Measurements from ENCODE around the gene PLCB4.

Gene PLCB4

DNA sequence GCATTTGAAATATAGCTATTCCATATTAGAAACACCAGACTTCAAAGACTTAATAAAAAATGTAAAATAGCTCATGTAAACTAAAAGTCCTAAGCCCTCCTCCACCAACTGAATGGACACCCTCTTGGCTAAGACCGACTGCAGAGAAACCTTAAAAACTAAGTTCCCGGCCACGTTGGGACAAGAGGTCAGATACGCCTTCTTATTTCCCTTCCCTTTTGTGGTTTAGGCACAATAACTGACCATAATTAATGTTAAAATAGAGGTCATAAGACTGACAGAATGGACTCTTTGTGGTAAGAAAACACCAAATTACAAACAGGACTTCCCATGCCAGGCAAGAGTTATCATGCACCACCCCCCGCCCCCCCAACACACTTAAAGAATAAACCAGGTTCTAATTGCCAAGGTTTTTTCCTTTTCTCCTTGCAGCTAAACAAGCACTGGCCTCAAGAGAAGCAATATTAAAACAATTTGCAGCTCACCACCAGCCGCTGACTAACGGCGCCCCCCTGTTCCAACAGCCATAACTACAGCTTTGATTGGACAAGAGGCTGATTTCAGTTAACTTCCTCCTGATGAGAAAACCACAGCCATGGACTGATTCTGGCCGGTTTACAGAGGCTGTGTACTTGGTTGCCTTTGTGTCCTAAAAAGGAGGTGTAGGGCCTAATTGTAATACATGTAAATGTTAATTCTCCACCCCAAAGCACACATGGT is 434.8 kb downstream of the PLCB4 start:
- in situ Hi-C loops (cut with MboI; ENCODE audit: low sequenced_read_pairs): no loop called here
- H3K27me3 ChIP-seq (ENCODE audit: low read depth): peaks cover 5% of the 10 kb centered on the region; the same call in 1 of the 2 replicates
- H3K4me3 ChIP-seq: no peak overlapping the region
- H3K36me3 ChIP-seq (replicated peaks): no peaks in the 10 kb centered on the region
- no peak for DNase-seq (ENCODE audit: low spot score in 2 of 2)
- no peaks in the 10 kb centered on the region for H3K4me1 ChIP-seq
- no peaks in the 10 kb centered on the region for H3K9me3 ChIP-seq

DNA sequence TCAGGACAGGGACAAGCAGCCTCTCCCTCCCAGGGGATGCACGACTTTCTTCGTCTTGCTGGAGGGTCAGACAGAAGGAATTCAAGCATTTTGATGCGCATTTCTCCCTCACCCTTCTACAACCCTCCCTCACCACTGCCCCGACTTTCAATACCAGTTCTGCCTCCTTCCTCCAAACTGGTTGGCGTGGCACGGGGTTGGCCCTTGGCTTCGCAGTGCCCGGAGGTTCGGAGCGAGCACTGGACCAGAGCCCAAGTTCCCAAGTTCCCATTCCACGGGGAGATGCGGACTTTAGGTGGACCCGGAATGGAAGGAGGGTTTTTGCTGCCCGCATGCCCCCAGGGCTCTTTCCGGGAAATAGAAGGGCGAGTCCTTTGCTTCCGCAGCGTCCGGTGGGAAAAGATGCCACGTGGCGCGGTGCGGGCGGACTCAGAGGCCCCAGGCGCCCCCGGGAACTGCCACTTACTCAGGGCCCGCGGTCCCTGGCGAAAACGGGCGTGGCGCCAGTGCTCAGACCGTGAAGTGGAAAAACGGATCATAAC is 437.5 kb downstream of the PLCB4 start:
- H3K9me3 ChIP-seq: no peaks in the 10 kb centered on the region
- in situ Hi-C loops (cut with MboI; ENCODE audit: low sequenced_read_pairs): no loop called here
- H3K36me3 ChIP-seq (replicated peaks): no peaks in the 10 kb centered on the region
- H3K4me3 ChIP-seq: no peak overlapping the region
- H3K27me3 ChIP-seq (ENCODE audit: low read depth): peaks cover 24% of the 10 kb centered on the region
- no peak for DNase-seq (ENCODE audit: low spot score in 2 of 2)
- H3K4me1 ChIP-seq: no peaks in the 10 kb centered on the region

DNA sequence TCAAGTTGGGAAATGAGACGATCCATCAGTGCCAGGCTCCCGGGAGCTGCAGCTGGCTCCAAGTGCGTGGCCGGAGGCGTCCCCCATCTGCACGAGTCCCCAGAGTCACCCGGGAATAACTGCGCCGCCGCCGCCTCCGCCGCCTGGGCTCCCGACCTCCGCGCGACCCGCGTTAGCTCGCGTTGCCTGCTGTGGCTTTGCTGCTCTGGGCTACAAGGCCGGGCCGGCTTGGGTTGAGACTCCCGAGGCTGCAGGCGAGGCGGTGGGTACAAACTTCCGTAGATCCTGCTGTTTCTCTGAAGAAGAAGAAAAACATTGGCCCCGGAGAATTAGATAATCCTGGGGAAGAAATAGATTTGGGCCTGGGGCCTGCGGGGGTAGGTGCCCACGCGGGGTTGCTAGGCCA is 438.1 kb downstream of the PLCB4 start:
- DNase-seq (ENCODE audit: low spot score in 2 of 2): no peak
- H3K9me3 ChIP-seq: no peaks in the 10 kb centered on the region
- peaks cover 30% of the 10 kb centered on the region for H3K27me3 ChIP-seq (ENCODE audit: low read depth)
- H3K4me3 ChIP-seq: no peak overlapping the region
- H3K36me3 ChIP-seq (replicated peaks): no peaks in the 10 kb centered on the region
- no peaks in the 10 kb centered on the region for H3K4me1 ChIP-seq
- in situ Hi-C loops (cut with MboI; ENCODE audit: low sequenced_read_pairs): no loop called here

GRCh38 chr20:9507544-9508239 is 438.8 kb downstream of the PLCB4 start:
- H3K9me3 ChIP-seq: no peaks in the 10 kb centered on the region
- H3K36me3 ChIP-seq (replicated peaks): no peaks in the 10 kb centered on the region
- peaks cover 33% of the 10 kb centered on the region for H3K27me3 ChIP-seq (ENCODE audit: low read depth)
- H3K4me3 ChIP-seq: no peak overlapping the region
- in situ Hi-C loops (cut with MboI; ENCODE audit: low sequenced_read_pairs): no loop called here
- DNase-seq (ENCODE audit: low spot score in 2 of 2): no peak
- no peaks in the 10 kb centered on the region for H3K4me1 ChIP-seq

DNA sequence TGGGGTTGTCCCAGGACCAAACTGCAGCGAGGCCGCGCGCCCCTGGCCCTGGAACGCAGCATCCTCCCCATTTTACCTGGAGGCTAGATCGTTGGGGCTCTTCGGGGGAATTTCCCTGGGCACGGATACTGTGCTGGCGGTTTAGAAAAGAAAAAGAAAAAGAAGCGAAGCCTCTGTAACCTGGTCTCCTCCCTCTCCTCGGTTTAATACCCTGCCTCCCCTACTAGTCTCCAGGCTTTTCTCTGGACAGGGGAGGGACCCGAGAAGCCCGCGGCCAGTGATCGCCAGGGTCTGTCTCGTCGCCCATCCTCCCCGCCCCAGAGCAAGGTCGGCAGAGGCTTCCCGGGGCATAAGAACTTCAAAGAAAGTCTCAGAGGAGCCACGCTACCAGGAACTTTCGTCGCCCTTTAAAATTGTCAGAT is 439.4 kb downstream of the PLCB4 start:
- in situ Hi-C loops (cut with MboI; ENCODE audit: low sequenced_read_pairs): no loop called here
- H3K27me3 ChIP-seq (ENCODE audit: low read depth): peaks cover 37% of the 10 kb centered on the region
- DNase-seq (ENCODE audit: low spot score in 2 of 2): no peak
- no peaks in the 10 kb centered on the region for H3K4me1 ChIP-seq
- H3K36me3 ChIP-seq (replicated peaks): no peaks in the 10 kb centered on the region
- no peaks in the 10 kb centered on the region for H3K9me3 ChIP-seq
- H3K4me3 ChIP-seq: no peak overlapping the region

GRCh38 chr20:9508696-9509178 is 439.9 kb downstream of the PLCB4 start:
- Histone ChIP-seq H3K4me3 (no peak overlapping the region), H3K36me3 (replicated peaks) (no peaks in the 10 kb centered on the region), H3K4me1 (no peaks in the 10 kb centered on the region), H3K27me3 (ENCODE audit: low read depth) (peaks cover 41% of the 10 kb centered on the region), H3K9me3 (no peaks in the 10 kb centered on the region)
- in situ Hi-C loops (cut with MboI; ENCODE audit: low sequenced_read_pairs): no loop called here
- no peak for DNase-seq (ENCODE audit: low spot score in 2 of 2)

DNA sequence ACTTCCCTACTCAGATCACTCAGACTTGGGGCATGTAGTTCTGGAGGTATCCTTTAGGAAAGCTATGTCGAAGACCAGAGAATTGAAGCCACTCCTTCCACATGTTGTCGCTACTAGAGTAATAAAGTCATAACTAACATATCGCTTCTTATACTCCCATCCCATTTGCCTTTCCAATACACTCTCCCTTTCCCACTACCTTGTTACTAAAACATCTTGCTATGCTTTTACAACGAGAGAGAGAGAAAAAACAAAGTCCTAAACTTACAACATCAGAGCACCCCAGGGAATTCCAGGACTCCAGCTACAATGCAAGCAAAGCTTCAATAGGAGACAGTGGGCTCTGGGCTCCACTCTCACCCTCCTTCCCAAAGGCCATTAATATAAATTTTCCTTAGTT is 440.4 kb downstream of the PLCB4 start:
- no peak for DNase-seq (ENCODE audit: low spot score in 2 of 2)
- H3K9me3 ChIP-seq: no peaks in the 10 kb centered on the region
- H3K4me3 ChIP-seq: no peak overlapping the region
- in situ Hi-C loops (cut with MboI; ENCODE audit: low sequenced_read_pairs): no loop called here
- H3K4me1 ChIP-seq: no peaks in the 10 kb centered on the region
- peaks cover 47% of the 10 kb centered on the region for H3K27me3 ChIP-seq (ENCODE audit: low read depth)
- H3K36me3 ChIP-seq (replicated peaks): no peaks in the 10 kb centered on the region

DNA sequence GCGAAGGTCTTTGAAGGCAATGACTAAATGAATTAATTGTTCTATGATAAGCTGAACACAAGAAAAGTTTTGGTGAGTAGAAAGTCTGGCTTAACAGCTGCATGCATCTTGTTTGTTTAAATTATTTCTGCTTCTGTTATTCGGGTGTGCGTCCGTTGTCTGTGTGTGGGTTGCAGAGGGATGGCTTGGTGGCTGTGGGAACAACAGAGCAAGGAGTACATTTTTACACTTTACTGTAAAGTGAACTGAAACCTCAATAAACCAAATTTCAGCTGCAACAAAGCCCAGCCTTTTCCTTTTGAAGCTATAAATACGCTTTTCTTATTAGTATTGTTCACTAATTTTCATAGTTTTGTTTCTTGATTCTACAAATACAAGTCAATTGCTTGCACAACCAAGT is 442.0 kb downstream of the PLCB4 start:
- no peak for DNase-seq (ENCODE audit: low spot score in 2 of 2)
- Histone ChIP-seq H3K9me3 (no peaks in the 10 kb centered on the region), H3K36me3 (replicated peaks) (no peaks in the 10 kb centered on the region), H3K27me3 (ENCODE audit: low read depth) (peaks cover 63% of the 10 kb centered on the region), H3K4me1 (no peaks in the 10 kb centered on the region), H3K4me3 (no peak overlapping the region)
- in situ Hi-C loops (cut with MboI; ENCODE audit: low sequenced_read_pairs): no loop called here

- Histone ChIP-seq H3K4me3 (no peak overlapping the region), H3K36me3 (replicated peaks) (no peaks in the 10 kb centered on the region), H3K9me3 (no peaks in the 10 kb centered on the region), H3K27me3 (ENCODE audit: low read depth) (peaks cover 76% of the 10 kb centered on the region), H3K4me1 (no peaks in the 10 kb centered on the region)
- in situ Hi-C loops (cut with MboI; ENCODE audit: low sequenced_read_pairs): no loop called here
- DNase-seq (ENCODE audit: low spot score in 2 of 2): no peak
These were observed 445.2 kb downstream of the PLCB4 start for GRCh38 chr20:9514072-9514460.

DNA sequence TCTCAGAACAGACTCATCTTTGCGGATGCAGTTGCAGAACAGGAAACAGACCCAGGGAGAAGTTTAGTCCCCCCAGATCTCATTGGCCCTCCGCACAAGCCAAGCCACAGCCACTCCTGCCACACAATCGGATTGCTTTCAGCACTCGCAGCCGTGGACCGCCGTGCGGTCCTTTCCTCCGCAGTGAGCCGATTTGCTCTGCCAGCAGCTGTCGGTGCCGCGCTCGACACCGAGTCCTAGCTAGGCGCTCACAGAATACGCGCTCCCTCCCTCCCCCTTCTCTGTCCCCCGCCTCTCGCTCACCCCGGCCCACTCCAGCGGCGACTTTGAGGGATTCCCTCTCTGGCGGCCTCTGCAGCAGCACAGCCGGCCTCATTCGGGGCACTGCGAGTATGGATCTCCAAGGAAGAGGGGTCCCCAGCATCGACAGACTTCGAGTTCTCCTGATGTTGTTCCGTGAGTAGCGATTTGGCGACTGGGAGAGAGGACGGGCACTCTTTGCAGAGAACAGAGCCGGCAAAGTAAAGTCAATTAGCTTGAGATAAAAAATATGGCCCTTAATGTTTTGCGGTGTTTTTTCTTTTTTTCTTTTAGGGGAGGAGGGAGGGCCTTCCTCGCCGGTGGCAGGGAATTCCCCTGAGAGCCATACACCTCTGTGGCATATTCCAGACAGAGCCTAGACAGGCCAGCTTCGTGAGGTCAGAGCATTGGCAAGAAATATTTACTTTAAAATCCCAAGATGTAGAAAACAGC is 445.8 kb downstream of the PLCB4 start, which contains the start of gene LAMP5:
Gene LAMP5, plus strand, starts transcription at position 130 of the 753 bp plus-strand sequence. Its CDS starts 263 bp downstream, at position 393.
- H3K9me3 ChIP-seq: no peaks in the 10 kb centered on the region
- H3K4me3 ChIP-seq: no peak within 1 kb of the TSS
- H3K4me1 ChIP-seq: no peaks in the 10 kb centered on the region
- H3K36me3 ChIP-seq (replicated peaks): no peaks in the 10 kb centered on the region
- in situ Hi-C loops (cut with MboI; ENCODE audit: low sequenced_read_pairs): no loop called here
- H3K27me3 ChIP-seq (ENCODE audit: low read depth): peaks cover 72% of the 10 kb centered on the region
- DNase-seq (ENCODE audit: low spot score in 2 of 2): peak in 1 of 2 experiments; percentile 36

DNA sequence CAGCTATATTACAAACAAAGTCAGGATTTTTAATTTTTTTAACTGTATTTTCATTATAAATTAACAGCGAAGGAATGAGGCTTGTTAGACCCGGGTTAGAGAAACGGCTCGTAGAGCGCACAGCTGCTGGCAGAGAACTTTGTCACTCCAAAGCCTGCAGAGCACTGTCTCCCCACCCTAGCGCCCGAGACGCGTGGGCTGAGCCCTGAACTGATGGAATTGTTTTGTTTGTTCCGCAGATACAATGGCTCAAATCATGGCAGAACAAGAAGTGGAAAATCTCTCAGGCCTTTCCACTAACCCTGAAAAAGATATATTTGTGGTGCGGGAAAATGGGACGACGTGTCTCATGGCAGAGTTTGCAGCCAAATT is 446.3 kb downstream of the PLCB4 start:
- in situ Hi-C loops (cut with MboI; ENCODE audit: low sequenced_read_pairs): no loop called here

GRCh38 chr20:9515741-9516233 is 446.9 kb downstream of the PLCB4 start:
- H3K4me1 ChIP-seq: no peaks in the 10 kb centered on the region
- in situ Hi-C loops (cut with MboI; ENCODE audit: low sequenced_read_pairs): no loop called here
- H3K9me3 ChIP-seq: no peaks in the 10 kb centered on the region
- H3K36me3 ChIP-seq (replicated peaks): no peaks in the 10 kb centered on the region
- H3K4me3 ChIP-seq: no peak overlapping the region
- peaks cover 65% of the 10 kb centered on the region for H3K27me3 ChIP-seq (ENCODE audit: low read depth)
- no peak for DNase-seq (ENCODE audit: low spot score in 2 of 2)

More for the DNA sequence above, 446.3 kb downstream of the PLCB4 start:
- Histone ChIP-seq H3K4me1 (no peaks in the 10 kb centered on the region), H3K36me3 (replicated peaks) (no peaks in the 10 kb centered on the region), H3K9me3 (no peaks in the 10 kb centered on the region), H3K27me3 (ENCODE audit: low read depth) (peaks cover 70% of the 10 kb centered on the region), H3K4me3 (no peak overlapping the region)
- no peak for DNase-seq (ENCODE audit: low spot score in 2 of 2)

DNA sequence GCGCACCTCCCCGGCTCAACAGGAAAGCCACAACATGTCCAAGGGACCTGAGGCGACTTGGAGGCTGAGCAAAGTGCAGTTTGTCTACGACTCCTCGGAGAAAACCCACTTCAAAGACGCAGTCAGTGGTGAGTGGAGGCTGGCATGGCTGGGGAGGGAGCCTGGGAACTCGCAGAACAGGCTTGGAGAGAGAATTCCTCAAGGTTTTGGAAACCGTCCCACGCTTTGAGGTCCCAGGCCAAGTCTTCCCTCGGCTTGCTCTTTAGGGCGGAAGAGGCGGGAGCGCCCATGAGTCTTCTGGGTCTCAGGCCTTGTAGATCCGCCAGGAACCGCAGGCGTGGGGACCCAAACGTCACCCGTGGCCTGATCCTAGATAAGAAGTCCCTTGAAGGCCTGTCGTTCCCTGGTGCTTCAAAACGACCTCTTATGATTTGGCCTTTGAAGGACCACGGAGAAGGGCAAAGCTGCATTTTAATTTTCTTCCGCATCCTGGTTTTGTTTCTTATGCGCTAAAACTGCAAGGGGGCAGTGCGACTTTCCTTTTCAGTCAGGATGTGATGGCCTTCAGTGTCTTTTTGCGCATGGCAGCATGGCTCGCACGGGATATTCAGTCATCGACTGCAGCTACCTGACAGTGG is 447.5 kb downstream of the PLCB4 start:
- H3K27me3 ChIP-seq (ENCODE audit: low read depth): peaks cover 61% of the 10 kb centered on the region
- DNase-seq (ENCODE audit: low spot score in 2 of 2): no peak
- no peaks in the 10 kb centered on the region for H3K36me3 ChIP-seq (replicated peaks)
- H3K4me3 ChIP-seq: no peak overlapping the region
- H3K9me3 ChIP-seq: no peaks in the 10 kb centered on the region
- in situ Hi-C loops (cut with MboI; ENCODE audit: low sequenced_read_pairs): no loop called here
- no peaks in the 10 kb centered on the region for H3K4me1 ChIP-seq
